GM18520 (cell line): ENCODE measurements around the gene ANXA9.

Experiments
- ATAC-seq: cut with Tn5 transposase; IDR thresholded peaks from one replicate; pipeline ENCODE4 v1.9.1; 2021; ENCODE audit not compliant: unreplicated experiment

ANXA9 gene, protein sequence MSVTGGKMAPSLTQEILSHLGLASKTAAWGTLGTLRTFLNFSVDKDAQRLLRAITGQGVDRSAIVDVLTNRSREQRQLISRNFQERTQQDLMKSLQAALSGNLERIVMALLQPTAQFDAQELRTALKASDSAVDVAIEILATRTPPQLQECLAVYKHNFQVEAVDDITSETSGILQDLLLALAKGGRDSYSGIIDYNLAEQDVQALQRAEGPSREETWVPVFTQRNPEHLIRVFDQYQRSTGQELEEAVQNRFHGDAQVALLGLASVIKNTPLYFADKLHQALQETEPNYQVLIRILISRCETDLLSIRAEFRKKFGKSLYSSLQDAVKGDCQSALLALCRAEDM

DNA sequence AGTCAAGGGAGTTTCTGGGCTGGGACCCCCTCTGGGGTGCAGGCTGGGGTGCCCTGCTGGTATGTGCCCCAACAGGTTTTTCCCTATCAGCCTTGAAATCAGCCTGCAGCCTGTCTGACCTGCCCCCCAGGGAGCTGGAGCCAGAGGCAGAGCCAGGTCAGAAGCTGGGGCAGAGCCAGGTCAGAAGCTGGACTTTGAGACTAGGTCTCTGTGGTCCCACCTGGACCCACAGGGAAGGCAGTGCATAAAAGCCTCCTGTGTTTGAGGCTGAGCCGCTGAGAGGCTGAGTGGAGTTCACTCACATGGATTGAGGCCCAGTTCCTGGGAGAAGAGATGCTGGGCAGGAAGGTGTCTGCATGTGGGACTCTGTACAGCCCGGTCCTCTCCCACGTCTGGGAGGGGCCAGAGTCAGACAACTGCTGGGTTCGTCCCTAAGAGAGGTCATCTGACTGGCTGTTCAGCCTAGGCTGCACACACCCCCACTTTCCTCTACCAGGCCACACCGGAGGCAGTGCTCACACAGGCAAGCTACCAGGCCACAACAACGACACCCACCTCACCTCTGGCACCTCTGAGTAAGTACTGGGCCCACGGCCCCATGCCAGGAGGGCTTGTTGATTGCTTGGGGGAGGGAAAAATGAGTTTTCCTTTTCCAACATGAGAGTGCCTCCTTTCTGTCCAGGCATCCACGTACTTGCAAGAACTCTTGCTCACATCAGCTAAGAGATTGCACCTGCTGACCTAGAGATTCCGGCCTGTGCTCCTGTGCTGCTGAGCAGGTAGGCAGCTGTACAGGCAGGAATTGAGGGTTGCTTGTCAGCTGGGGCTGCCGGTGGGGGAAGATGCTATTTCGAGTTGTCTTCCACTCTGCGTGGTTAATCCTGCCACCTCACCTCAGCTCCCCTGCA, at the start of gene ANXA9:
Gene ANXA9 (plus strand): TSS at position 488 of the 908 bp plus-strand sequence. CDS start 814 bp downstream, outside the sequence.
- ATAC-seq: no peak

DNA sequence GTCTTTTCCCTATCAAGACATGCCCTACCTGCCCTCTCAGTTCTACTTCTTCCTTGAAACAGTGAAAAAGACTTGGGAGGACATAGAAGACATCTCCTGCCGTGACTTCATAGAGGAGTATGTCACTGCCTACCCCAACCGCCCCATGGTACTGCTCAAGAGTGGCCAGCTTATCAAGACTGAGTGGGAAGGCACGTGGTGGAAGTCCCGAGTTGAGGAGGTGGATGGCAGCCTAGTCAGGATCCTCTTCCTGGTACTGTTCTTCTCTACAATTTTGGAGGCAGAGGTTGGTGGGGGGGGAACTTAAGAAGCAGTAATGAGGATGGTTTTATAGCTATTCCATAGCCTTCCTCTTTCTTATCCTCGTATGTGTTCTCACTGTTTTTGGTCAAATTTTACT, 37.2 kb upstream of the ANXA9 start:
- ATAC-seq: no peak

DNA sequence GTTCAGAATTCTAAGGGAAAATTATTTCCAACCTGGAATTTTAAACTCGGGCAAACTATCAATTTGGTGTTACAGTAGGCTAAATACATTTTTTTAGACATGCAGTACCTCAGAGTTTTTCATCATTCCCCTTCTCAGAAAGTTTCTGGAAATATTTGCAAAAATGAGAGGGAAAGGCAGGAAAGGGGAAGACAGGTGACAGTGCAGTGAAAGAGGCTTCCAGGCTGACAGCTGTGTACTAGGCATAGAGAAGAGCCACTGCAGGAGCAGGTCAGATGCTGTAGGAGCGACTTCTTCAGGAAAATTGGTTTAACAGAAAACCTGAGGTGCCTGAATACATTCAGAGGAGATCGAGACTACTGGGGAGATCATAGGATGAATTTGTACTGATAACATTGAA, 27.4 kb upstream of the ANXA9 start:
- ATAC-seq: no peak

DNA sequence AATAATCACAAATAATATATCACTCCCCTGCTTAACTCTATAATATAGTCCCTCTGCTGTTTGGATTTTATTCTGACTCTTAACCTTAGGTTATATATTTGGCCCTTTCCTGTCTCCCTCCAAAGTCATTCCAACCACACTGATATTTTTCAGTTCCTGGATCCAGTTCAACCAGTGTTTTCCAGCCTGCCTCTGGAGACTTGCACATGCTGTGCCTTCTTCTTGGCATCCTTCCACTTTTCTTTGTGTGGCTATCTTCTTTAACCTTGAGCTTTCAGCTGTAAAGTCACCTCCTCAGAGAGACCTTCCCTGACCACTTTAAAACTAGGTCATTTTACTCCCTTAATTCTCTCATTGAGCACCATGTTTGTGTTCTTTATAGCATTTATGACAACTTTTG, 26.8 kb upstream of the ANXA9 start:
- ATAC-seq: no peak

DNA sequence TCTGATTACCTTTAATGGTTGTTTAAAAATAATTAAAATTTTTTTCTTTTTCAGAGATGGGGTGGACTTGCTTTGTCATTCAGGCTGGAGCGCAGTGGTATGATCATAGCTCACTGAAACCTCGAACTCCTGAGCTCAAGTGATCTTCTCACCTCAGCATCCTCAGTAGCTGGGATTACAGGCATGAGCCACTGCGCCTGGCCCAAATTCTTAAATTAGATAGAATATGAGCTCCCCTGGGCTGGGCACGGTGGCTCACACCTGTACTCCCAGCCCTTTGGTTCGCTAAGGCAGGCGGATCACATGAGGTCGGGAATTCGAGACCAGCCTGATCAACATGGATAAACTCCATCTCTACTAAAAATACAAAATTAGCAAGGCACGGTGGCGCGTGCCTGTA, 24.4 kb upstream of the ANXA9 start:
- no peak for ATAC-seq

DNA sequence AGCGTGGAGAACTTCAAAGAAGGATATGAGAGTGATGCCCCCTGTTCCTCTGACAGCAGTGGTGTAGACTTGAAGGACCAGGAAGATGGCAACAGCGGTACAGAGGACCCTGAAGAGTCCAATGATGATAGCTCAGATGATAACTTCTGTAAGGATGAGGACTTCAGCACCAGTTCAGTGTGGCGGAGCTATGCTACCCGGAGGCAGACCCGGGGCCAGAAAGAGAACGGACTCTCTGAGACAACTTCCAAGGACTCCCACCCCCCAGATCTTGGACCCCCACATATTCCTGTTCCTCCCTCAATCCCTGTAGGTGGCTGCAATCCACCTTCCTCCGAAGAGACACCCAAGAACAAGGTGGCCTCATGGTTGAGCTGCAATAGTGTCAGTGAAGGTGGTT, 21.4 kb upstream of the ANXA9 start:
- ATAC-seq: no peak

DNA sequence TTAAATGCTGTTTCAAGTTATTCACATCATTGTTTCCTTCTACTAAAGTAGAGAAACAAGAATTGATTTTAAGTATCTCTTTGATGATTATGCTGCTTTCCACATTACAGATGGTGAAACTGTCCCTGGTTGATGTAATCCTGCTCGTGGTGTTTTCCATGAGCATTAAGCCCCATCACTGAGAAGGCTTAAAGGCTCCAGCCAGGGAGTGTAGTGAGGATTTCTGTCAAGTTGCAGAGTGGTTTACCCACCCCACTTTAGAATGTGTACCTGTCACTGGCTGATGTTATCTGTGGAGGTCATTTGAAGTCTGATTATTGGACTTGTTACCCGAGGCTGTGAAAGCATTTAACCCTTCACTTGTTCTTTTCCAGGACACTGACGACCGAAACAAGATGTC, 20.3 kb upstream of the ANXA9 start:
- ATAC-seq: no peak

DNA sequence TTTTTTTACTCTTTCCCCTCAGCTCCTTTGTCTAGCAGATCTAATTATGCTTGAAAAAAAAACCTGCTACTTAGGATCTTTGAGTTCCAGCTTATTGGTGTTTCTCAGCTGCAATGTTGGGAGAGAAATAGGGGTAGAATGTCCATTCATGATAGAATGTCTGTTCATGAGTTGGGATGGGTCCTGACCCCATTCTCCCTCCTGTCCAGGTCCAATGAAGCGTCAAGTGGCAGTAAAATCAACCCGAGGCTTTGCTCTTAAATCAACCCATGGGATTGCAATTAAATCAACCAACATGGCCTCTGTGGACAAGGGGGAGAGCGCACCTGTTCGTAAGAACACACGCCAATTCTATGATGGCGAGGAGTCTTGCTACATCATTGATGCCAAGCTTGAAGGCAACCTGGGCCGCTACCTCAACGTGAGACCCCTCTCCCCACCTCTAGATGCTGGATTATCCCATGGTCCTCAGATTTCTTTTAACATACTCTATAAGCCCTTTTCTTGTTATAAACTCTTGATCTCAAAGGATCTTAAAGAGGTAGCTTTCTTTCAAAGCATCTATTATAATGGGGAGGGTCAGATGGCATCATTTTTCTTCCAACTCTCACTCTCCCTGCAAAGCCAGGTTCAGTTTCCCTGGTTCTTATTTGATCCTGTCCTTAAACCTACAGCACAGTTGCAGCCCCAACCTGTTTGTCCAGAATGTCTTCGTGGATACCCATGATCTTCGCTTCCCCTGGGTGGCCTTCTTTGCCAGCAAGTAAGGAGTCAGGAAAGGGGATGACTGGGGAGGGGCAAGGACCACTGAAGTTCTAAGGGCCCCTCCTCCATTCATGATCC, 18.6 kb upstream of the ANXA9 start:
- ATAC-seq: no peak

DNA sequence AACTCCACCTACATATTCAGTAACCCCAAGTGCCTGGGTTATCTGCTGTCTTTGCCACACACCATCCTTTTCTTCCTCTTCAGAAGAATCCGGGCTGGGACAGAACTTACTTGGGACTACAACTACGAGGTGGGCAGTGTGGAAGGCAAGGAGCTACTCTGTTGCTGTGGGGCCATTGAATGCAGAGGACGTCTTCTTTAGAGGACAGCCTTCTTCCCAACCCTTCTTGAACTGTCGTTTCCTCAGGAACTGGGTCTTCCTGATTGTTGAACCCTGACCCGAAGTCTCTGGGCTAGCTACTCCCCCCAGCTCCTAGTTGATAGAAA, 18.0 kb upstream of the ANXA9 start:
- no peak for ATAC-seq

DNA sequence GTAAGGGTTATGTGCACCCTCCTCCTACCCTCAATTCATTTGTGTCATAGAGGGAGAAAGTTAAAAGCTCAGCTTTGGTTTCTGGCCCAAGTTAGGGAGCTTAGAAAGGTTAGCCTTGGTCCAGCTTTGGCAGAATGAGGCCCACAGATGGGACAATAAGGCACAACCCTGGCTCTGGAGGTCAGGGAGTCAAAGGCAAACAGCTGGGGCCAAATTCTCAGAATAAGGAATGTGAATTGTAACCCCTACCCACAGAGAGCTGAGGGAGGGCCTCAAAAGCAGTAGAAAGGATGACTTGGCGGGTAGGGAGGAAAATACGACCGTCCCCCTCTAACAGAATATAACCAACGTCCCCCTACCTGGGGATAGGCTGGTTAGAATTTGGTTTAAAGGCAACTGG, 16.5 kb upstream of the ANXA9 start:
- ATAC-seq: no peak

DNA sequence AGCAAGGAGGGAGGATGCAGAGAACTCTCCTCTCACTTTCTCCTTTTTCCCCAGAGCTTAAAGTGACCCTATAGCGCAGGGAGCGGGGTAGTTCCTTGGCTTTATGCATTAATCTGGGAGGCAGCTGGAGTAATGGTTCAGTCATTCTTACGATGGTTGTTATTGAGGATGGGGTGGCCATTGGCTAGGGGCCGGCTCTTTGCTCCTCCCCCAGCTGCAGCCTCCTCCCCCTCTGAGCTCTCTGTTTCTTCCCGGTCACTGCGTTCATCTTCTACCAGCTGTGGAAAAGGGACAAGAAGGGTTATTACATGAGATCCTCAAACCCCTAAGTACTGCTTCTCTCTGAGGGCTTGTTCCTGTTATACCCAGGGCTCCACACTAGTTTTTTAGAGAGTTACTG, 16.1 kb upstream of the ANXA9 start:
- ATAC-seq: no peak

DNA sequence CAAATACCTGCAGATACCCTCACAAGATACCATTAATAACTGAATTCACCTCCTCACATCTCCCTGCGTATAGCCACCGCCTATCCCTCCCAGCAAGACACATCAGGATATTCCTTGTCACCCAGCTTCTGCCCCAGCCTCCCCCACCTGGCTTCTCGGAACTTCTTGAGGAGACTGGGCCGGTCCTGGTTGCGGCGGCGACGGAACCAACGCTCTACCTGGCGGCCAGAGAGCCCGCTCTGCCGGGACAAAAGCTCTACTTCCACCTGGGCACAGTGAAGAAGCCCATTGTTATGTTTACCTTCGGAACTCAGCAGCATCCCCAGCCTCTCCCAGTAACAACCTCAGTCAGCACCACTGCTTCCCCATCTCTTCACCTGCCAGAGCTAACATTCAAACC, 14.2 kb upstream of the ANXA9 start:
- no peak for ATAC-seq

DNA sequence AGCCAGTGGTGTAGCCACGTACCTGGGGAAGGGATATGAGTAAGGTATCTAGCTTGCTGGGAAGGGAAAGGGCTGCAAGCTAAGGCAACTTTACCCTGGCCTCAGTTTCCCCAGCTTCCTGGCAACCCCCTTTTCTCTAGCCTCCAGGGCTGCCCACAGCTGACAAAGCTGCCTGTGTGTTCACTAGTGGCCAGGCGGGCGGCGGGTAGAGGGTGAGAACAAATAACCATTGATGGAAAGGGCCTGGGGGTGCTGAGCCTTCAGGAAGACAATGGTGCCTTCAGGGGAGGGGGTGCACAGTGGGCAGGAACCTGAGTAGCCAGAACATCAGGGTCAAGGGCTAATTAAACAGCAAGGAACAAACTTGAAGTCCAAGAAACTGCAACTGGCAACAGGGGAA, 13.6 kb upstream of the ANXA9 start:
- ATAC-seq: no peak

DNA sequence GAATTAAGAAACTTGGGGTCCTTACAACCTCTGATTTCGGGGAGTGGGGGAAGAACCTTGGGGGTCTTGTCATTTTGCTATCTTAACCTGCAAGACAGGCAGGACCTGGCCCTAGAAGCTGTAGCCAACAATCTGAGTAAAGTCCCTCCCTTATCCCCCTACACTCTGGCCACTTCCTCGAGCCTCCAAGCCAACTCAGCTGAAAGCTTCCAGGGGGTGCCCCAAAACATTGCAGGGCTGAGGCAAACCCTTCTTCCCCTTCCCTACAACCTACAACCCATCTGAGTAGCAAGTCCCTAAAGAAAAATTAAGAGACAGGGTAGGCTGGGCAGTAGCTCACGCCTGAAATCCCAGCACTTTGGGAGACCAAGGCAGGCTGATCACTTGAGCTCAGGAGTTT, 12.5 kb upstream of the ANXA9 start:
- no peak for ATAC-seq

DNA sequence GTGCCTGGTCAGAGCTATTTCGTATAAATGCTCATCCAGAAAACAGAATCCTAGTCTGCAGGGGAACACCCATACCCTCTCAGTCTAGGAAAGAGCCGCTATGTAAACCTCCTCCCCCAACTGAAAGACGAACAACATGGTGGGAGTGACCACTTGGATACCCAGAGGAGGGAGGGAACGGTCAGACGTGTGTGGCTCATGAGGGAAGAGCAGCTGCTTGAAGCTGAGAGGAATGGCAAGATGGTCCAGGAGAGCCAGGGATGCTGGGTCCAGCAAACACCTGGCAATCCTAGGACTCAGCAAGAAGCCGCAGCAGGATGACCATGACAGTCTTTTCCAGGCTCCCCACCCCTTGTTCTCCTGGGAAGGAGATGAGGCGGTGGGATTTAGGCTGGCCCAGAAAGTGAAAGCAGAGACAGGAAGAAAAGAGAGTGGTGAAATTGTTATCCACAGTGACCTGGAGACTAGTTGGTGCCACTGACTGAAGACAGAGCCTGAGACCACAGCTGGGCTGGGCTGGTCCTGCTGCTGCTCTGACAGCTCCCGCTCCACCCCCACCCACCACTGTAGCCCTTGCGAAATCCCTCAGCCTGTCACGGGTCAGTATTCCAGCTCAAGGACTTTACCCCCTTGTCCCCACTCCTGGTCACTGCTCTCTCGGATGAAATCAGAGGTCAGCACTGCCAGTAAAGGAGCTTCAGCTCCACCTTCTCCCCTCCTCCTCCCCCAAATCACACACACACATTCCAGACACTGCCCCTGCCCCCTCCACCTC, 11.1 kb upstream of the ANXA9 start:
- ATAC-seq: no peak

DNA sequence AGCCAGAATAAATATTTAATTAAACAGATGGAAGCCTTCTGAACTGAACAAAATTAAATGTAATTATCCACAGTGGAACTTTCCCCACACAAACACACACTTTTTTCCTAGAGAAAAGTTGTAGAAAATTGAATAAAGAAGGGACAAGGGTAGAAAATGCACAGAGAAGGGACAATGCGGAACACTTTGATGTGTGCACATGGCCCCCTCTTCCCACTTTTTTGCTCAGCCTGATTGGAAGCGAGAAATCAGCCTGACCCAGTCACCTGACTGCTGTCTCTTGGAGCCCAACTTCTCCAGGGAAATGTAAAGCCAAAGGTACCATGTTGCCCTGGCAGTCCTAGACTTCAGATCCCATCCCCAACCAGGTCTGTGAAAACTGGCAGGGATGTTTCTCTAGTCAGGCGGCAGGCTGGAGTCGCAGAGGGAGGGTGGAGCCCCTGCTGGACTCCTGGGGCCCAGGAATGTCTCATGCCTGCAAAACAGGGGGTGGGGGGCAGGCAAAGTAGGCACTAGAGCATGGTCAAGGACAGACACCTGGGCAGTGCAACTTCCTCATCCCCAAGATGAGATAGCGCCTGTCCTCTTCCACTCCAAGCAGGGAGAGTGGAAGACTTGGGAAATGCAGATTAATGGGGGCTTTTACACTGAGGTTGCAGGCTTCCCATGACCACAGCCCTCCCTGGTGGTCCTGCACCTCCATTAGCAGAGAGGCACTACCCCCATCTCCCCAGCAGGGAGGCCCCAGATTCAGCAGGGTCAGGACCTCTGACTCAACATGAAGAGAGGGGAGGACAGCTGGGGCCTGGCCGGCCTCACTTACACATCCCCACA, 10.3 kb upstream of the ANXA9 start:
- no peak for ATAC-seq

DNA sequence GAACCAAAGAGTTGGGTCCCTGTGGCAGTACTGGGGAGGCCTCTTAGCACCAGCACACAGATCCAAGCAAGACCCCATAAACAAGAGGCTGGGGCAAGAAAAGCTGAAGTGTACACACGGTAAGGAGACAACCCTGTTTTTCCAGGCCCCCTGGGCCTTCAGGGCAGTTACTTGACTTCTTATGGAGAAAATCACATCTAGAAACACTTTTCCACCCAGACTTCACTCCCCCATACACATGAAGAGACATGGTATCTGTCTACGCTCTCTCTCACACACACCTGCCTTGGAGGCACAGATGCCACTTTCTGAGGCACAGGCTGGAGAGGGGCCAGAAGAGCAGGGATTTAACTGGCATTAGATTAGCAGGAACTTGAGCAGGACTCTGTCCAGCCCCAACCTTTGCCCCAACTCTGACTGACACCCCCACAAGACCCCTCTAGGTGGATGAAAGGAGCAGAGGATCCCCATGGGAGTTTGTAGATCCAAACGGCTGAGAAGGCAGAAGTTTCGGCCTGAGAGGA, 9.6 kb upstream of the ANXA9 start:
- no peak for ATAC-seq

DNA sequence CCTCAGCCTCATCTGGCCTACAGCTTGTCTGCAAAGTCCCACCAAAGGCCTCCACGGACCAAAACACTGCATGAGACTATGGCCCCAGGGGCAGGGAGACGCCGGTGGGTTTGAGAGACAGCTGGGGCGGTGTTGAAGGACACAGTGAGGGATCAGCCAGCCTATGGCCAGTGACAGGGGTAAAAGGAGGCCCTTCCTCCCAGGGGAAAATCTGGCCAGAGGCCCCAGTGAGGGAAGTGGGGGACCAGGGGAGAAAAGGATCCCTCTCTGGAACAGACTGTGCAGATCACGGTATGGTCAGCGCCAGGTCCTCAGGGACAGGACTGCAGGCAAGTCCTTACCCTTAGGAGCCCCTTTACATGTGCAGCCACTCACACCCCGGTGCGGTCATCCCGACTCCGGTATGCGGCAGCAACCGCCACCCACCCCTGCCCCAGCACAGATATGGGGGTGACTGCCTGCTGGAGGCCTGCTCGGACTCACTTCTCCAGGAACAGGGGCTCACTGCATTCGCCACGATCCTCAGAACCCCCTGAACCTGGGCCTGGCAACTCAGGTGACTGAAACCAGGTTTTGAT, 8.7 kb upstream of the ANXA9 start:
- no peak for ATAC-seq

DNA sequence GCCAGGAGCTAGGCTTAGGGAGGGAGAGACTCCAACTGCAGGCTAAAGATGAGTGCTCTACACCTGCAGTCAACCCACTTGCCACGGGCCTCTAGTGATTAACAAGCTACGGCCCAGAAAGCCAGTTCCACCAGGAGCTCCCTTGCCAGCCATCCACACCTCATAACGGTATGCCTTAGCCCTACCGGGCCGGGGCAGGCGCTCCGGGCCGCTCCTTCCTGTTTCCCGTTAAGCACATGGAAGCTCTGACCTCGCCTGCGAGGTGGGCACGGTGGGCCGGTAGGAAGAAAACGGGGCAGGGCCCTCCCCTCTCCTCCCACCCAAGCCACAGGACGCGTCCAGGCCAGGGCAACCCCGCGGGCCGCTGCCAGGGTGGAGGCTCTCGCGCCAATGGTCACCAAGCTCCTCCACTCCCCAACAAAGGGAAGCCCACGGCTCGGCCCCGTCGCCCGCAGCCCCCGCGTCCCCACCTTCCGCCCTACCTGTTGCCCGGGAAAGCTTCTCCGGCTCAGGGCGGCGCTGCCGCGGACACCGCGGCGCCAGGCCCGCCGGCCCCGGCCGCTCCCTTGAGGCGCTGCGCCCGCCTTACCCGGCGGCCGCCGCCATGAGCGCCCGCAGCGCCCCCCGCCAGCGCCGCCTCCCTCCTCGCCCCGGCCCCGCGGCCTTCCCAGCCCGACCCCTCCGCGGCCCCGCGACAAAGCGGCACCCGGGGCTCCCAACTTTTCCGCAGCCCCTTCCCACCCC, 8.1 kb upstream of the ANXA9 start:
- ATAC-seq: peak; percentile 17
